Measurements from ENCODE around the gene WNT11.
"Not testable (repeated sequence)": the region's sequence is repeated elsewhere in the genome, so short reads cannot be mapped to it uniquely, and the experiment has no call there.

The WNT11 gene

DNA sequence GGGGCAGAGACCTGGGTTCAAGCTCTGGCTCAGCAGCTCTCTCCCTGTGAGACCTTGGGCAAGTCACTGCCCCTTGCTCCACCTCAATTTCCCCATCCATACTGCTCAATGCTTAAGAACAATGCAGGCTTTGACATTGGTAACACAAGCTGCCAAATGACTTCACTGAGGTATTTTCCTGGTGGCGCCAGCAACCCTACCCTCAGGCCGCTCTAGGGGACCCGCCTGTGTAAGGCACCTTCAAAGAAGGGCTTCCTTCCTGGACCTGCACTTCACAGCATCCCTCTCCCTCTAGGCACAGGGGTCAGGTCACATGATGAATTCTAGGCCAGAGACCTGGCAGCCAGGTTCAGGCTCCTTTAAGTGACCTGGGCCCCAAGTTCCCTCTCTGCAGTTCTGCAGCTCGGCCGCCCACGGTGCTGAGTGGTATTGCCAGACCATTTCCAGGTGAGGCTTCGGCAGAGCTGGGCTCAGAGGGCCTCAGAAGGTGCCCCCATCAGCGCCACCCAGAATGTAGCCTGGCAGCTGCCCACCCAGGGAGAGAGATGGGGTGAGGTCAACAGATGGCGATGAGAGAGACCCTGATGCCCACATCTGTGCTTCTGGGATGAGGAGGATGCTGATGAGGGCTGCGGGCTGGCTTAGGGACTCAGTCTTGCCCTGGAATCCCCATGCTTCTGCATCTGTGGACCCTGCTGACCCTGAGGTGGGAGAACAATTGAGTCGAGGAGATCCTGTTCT, 4.5 kb downstream of the WNT11 start:
- no peak for DNase-seq

DNA sequence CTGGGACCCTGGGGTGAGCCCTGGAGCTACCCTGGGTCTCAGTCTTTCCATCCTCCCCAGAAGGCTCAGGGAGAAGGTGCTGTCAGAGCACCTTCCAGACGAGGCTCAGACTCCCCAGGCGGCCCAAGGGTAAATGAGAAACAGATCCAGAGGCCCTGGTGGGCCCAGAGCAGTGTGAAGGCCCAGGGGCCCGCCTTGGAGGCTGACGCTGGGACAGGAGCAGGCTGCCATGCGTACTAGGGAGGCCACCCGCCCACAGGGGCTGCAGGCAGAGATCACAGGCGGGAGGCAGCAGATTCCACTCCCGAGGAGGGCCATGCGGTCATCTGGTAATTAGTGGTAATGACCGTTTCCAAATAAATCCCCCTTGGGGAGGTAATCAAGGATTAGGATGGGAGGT, 5.2 kb downstream of the WNT11 start:
- no peak for DNase-seq

DNA sequence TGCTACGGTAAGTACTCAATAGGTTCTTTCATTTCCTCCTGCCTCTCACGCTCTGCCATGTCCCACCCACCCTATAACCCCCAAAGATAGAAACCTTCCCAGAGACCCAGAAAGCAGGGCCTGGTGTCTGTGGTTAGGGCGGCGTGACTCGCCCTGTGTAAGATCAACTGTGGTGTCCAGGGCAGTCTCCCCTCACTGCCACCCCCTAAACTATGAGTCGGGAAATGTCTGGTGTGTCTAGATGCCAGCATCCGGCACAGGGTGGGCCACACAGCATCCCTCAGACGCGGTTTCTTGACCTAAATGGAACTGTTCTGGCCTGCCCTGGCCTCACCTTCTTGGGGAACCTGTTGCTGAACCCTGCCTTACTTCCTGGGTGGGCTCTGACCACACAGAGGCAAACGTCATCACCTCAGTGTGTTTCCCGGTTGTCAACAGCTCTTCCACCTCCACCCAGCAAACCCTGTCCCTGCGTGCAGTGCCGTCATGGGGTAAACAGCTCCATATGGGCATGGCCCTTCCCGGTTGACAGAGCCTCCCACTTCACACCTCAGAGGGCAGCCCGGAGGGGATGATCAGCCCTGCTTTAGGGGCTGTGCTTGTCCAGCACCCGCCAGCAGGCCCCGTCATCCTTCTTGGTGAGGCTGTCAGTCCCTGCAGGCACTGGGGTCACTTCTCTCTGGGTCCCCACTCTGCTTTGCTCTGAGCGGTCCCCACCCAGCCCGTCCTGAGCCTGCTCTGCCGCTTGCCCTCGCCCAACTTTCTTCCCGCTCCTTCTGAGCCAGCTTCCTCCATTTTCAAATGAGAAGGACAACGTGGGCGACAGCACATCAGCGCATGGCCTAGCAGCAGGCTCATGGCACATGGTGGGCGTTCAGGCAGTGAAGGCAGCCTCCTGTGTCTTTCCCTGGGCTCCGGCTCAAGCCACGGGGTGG, 6.0 kb downstream of the WNT11 start:
- peak; percentile 14 for DNase-seq

DNA sequence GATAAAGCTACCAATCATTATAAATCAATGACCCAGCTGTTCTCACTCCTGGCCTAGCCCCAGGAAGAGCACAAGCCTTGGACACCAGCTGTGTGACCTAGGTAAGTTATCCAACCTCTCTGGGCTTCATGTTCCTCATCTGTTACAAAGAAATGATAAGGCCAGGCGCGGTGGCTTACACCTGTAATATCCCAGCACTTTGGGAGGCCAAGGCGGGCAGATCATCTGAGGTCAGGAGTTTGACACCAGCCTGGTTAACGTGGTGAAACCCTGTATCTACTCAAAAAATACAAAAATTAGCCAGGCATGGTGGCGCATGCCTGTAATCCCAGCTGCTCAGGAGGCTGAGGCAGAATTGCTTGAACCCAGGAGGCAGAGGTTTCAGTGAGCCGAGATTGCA, 7.6 kb downstream of the WNT11 start:
- not testable (repeated sequence) for DNase-seq

DNA sequence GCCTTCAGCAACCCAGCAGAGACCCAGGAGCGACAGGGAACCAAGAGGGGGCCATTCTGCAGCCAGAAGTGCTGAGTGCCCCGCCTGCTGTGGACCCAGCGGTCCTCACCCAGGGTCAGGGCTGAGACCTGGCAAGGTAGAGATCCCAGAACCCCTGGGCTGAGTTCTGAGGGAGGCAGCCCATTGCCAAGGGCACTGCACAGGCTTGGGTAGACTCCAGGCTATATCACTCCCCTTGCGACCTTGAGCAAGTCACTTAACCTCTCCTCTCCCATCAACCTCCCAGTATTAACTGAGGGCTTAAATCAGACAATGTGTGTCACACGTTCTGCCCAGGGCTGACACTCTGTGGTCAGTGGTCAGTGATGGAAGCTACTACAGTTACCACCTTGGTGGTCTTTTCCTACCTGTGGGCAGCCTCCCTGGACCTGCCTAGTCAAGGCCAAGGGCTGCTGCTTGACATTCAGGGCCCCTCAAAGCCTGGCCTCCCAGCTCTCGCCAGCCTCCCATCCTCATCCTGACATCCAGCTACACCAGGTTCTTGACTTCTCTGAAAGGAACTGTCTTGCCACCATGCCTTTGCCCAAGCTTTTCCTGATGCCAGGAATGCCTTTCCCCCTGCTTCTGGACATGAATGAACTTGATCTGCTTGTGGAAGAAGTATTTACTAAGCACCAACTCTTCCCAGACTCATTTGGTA, 8.2 kb downstream of the WNT11 start:
- DNase-seq, result no peak

DNA sequence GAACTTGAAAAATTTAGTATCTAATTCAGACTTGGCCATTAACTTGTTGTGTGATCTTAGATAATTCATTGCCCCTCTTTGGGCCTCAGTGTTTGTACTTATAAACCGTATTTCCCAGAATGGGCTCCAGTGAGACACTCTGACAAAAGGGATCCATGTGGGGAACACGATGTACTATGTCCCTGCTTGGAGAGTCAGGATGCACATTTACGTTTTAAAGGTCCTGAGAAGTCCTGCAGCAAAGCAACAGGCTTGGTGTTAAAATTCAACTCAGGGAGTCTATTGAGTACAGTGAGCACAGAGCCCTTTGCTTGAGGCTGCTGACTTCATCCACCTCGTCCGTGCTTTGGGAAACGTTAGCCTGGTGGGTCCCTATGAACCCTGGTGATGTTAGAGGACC, 9.0 kb downstream of the WNT11 start:
- DNase-seq, result no peak

DNA sequence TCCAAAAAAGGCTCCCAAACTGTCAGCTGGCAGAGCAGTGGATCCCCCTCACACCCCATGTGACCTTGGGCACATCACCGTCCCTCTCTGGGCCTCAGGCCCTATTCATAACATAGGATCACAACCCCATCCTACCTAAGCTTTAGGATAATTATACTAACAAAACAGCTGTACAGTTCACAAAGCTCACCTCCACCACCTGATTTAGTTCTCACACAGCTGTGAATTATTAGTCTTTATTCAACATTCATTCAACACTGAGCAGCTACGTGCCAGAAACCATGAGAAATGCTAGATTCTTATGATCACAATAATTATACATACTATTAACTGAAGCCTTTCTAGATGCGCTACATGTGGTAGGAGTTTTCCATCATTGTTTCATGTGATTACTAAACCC, 9.5 kb downstream of the WNT11 start:
- DNase-seq, result no peak

DNA sequence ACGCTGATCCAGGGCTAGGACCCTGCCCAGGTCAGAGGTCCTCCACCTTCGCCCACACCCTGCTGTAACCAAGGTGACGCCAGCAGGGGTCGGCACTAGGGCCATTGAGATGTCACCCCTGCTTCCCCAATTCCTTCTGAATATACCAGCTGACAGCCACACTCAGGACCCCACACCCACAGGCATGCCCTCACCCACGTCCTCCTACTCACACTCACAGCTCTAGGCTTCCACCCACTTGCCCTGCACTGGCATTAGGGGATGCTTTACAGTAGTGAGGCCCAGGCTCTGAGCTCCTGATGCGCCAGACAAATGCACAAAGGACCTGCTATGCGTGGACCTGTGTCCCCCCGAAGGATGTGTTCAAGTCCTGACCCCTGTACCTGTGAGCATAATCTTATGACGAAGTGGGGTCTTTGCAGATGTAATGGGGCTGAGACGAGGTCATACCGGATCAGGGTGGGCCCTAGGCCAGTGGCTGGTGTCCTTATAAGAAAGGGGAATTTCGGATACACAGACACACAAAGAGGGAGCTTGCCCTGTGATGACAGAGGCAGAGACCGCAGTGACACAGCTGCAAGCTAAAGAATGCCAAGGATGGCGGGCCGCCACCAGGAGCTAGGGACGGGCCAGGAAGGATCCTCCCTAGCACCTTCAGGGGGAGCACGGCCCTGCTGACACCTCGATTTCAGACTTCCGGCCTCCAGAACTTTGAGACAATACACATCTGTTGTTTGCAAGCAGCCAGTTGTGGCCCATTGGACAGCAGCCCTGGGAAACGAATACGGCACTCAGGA, 11.2 kb downstream of the WNT11 start:
- DNase-seq, result no peak

DNA sequence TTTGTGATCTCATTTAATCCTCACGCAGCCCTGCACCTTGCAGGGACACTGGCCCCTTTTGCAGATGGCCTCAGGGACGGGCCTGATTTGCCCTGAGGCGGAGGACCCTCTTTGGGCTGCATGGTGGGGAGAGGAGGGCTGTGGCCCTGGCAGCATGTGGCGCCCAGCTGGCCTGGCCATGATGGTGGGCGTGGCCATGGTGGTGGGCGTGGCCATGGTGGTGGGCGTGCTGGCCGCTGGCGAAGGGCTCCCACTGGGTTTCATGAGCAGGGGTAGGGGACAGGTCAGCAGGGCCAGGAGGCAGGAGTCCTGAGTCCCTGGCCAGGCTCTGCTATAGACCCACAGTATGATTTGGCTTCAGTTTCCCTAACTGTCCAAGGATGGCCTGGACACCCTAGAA, 13.1 kb downstream of the WNT11 start:
- no peak for DNase-seq

DNA sequence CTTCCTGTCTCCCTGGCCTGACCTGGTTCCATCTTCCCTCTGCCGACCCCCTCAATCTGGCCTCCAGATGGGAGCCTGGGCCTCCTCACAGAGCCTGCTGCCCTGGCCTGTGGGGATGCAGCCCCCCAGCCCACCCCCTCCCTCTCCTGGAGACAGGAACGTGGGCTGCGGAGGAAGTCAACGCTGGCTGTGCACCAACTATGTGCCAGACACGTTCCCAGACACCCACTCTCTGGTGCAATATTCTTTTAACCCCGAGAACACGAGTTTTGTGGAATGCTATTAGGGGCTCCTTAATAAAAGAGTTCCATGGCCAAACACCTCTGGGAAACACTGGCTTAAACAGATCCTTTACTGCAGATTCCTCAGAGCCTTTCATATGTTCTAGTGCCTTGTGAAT, 15.9 kb downstream of the WNT11 start:
- peak; percentile 86 for DNase-seq

DNA sequence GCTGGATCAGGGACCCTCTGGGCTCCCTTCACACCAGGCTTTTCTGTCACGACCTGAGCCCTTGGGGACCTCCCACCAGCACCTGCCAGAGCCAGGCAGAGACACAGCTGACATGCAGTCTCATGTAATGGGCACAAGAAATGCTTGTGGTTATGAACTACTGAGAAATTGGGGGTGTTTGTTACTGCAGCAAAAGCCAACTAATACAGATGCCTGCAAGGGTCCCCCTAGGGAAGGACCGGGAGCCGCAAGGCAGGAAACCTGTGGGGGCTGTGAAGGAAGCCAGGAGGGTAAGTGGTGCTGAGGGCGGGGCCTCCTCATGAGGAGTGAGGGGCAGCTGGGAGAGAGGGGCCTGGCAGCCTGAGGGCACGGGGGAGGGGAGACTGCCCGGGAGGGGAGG, 16.6 kb downstream of the WNT11 start:
- no peak for DNase-seq

DNA sequence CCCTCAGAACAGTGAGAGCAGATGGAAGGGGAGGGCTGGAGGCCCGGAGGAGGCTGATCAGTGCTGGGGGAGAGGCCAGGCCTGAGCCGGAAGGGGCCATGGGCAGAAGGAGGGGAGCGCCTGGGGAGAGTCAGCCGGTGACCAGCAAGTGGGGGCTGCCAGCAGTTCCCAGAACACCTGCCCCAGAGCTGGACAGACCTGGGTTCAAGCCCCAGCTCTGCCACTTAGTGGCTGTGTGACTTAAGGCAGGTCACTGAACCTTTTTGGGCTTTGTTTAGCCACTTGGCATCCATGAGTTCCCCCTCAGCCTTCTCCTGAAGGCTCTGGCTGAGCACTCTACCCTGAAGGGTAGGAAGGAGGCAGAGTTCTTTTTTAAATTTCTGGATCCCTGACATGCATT, 17.4 kb downstream of the WNT11 start:
- no peak for DNase-seq

DNA sequence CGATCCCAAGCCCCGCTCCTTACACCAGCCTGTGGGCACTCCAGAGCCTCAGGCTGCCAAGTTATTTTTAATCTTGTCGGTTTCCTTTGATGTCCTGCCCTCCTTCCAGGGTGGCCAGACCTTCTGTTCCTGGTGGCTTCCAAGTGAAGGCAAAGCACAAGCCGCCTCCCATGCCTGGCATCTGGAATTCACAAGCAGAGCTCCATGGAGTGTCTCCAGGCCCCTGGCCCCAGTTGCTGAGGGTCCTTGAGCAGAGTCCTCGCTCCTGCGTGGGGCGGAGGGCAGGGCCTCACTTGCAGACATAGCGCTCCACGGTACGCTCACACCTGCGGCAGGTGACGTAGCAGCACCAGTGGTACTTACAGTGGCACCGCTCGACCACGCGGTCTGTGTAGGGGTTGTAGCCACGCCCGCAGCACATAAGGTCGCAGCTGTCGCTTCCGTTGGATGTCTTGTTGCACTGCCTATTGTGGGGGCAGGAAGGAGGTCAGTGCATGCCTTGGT, 19.5 kb downstream of the WNT11 start:
- DNase-seq, result no peak

DNA sequence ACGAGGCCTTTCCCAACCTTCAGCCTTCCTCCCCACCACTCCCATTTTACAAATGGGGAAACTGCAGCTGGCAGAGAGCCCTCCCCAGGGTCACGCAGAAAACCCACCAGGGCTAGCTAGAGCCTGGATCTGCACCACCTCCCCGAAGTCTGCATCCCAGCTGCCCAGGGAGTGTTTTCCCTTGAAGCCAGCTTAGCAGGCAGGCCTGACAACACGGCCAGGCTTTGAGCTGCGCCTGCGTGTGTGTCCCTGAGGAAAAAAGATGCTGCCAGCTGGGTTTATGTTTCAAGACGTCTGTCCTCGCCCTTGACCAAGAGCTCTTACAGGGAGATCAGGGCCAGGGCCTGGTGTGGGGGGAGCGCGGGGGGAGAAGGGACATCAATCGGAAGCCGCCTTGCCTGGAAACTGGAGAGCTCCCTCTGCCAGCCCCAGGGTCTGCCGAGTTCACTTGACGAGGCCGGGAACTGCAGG, 20.3 kb downstream of the WNT11 start:
- no peak for DNase-seq

DNA sequence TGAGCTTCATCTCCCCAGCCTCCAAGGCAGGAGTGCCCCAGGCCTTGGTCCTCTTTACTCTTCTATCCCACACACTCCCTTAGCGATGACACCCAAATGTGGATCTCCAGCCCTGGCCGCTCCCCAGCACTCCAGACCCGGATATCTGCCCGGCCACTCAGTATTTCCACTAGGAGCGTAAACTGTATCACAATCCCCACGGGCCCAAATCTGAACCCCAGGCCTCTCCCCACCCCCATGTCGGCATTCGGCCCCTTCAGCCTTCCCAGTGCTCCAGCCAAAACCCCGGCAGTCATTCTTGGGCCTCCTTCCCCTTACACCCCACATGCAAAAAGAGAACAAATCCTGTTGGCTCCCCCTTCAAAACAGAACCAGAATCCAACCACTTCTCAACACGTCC, 20.8 kb downstream of the WNT11 start:
- no peak for DNase-seq

DNA sequence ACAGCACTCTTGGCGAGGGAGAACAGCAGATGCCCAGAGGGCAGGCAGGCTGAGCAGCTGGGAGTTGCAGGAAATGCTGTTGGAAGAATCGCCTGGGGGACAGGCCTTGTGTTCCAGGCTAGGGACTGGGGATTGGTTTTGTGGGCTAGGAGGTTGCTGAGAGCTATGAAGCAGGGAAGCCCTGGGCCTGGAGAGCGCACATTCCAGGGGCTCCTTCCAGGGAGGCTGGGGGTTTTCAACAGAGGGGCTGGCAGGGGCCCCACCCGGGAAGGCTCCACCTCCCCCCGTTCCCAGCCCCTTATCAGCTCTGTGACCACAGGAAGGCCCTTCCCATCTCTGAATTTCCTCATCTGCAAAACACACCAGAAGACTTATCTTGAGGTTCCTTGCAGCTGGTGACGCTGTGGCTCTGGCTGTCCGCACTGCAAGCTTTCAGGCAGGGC, 21.7 kb downstream of the WNT11 start:
- DNase-seq, result no peak

DNA sequence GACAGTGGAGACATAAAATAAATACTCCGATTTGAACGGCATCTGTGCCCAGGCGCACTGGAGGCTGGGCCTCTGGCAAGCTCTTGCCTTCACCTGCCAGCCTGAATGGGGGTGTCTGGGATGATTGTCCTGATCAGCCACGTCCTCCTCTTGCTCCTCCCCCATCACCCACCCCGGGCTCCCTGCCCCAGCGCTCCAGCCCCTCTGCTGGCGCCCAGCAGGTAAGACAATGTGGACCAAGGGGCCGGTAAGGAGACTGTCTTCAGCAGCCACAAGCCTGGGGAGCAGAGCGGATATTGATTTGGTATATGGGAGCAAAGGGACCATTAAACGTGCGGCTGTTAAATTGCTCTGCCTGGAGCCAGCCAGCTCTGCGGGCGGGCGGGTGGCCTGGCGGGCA, 24.9 kb downstream of the WNT11 start:
- DNase-seq, result no peak

DNA sequence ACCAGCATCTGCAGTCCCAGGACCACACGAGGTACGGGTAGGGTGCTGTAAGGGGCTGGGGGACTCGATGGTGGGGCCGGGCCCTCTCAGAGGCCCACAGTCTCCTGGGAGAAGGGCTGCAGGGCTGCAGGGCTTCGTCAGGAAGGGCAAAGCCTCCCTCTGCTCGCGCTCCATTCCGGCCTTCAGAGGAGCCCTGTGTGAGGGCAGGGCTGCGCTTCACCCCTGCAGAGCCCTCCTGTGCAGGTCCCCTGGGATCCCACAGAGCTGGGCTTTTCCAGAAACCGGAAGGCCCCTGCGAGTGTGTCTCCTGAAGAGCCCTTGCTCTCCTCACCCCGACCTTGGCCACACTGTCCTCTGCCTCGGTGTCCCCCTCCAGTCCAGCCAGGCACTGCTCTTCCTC, 27.2 kb downstream of the WNT11 start:
- no peak for DNase-seq

DNA sequence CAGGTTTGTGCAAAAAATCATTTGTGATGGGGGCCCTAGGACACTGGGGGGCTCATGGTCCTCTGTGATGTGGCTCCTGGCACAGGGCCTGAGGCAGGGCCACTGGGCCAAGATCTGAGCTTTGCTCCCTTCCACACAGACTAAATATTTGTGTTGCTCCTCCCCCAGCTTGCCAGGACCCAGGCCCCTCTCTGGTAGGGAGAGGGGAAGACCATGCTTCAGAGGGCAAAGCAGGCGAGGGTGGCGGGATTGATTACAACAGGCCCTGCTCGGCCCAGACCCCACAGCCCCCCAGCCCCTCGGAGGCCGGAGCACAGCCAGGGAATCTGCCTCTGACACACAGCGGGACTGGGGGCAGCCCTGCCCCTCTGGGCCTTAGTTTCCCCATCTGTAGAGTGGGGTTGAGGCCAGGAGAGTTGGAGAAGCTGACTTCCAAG, 29.0 kb downstream of the WNT11 start:
- no peak for DNase-seq

DNA sequence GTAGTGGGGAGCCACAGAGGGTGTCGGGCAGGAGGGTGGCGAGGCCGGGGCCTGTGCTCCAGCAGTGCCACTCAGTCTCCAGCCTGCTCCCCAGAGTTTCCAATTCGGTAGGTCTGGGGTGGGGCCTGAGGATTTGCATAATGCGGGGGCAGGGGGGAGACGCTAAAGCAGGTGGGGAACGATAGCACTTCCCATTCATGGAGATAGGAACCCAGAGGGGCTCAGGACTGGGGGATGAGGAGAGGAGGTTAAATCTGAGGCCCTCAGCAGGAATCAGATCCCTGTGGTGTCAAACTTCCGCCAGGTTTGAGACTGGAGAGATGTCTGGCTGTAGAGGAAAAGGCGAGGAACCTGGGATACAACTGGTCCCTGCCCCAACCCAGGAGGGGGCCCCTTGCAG, 29.8 kb downstream of the WNT11 start:
- no peak for DNase-seq

DNA sequence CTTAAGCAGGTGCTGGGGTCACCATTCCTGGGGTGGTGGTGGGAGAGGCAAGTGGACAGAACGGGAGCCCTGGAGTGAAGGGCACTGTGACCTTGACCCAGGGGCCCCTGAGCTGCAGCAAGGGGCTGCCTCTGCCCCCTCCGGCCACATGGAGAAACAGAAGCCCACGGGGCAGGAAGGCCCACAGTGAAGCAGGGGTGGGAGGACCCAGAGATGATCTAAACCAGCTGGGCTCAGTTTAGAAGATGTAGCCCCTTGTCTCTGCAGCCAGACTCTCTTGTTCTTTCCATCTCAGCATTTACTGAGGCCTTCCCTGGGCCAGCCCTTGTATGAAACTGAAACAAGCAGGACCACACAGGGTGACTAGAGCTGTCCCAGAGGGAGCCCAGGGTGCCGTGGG, 30.5 kb downstream of the WNT11 start:
- DNase-seq, result no peak

DNA sequence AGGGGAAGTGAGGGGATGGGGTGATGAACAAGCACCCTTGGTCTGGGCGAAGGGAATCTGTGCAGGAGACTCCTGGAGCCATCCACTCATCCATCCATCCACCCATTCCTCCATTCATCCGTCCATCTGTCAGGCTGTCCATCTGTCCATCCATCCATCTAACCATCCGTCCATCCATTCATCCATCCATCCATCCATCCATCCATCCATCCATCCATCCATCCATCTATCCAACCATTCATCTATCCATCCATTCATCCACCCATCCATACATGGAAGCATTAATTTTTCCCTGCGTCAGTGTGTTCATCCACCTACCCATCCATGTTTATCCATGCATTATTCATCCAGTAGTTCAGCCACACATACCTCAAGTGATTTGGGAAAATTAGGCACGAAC, 32.0 kb downstream of the WNT11 start:
- DNase-seq, result no peak

All from fibroblast of skin of abdomen (primary cell).